GM18505 (cell line): ENCODE measurements around the gene WFIKKN1.

Experiments used
- ATAC-seq: cut with Tn5 transposase; IDR thresholded peaks from one replicate; pipeline ENCODE4 v1.9.1; 2021; ENCODE audit not compliant: unreplicated experiment
- POLR2A ChIP-seq: IDR thresholded peaks from 4 replicates; pipeline ENCODE4 v1.6.1; 2011; ENCODE audit warnings: borderline replicate concordance; ENCODE audit not compliant: insufficient read depth, insufficient read length; ENCODE audit errors: extremely low read depth

Gene WFIKKN1

GRCh38 chr16:632486-633335 is 1.9 kb downstream of the WFIKKN1 start:
- TF ChIP-seq POLR2A: peak; percentile 1
- ATAC-seq: no peak

GRCh38 chr16:633336-634050 is 2.7 kb downstream of the WFIKKN1 start:
- ATAC-seq: no peak
- TF ChIP-seq POLR2A: no peak

GRCh38 chr16:634051-634670 is 3.4 kb downstream of the WFIKKN1 start:
- no peak for TF ChIP-seq POLR2A
- no peak for ATAC-seq

GRCh38 chr16:634996-635395 is 4.2 kb downstream of the WFIKKN1 start:
- TF ChIP-seq POLR2A: no peak

GRCh38 chr16:635573-636205 is 4.9 kb downstream of the WFIKKN1 start:
- TF ChIP-seq POLR2A: no peak
- no peak for ATAC-seq

More at GRCh38 chr16:634996-635395, 4.2 kb downstream of the WFIKKN1 start:
- ATAC-seq: no peak

- peak; percentile 72 for TF ChIP-seq POLR2A
- ATAC-seq: peak; percentile 62
Measured at GRCh38 chr16:636206-637080, 5.7 kb downstream of the WFIKKN1 start, which contains the start of gene METTL26. Gene METTL26, minus strand, starts transcription at chr16:636305. Its CDS starts 15 bp downstream, at chr16:636290.

- no peak for ATAC-seq
- no peak for TF ChIP-seq POLR2A
Measured at GRCh38 chr16:637081-638018, 6.6 kb downstream of the WFIKKN1 start.

- no peak for TF ChIP-seq POLR2A
- ATAC-seq: no peak
Measured at GRCh38 chr16:638034-638543, 7.3 kb downstream of the WFIKKN1 start.

GRCh38 chr16:638836-639235 is 8.1 kb downstream of the WFIKKN1 start:
- TF ChIP-seq POLR2A: no peak
- ATAC-seq: no peak

GRCh38 chr16:640614-641013 is 9.8 kb downstream of the WFIKKN1 start:
- no peak for ATAC-seq

GRCh38 chr16:641326-642188 is 10.8 kb downstream of the WFIKKN1 start, which contains the start of gene MCRIP2:
Gene MCRIP2, plus strand, starts transcription at chr16:641828. Its CDS starts 164 bp downstream, at chr16:641992.
- ATAC-seq: peak; percentile 41

More at GRCh38 chr16:640614-641013, 9.8 kb downstream of the WFIKKN1 start:
- TF ChIP-seq POLR2A: no peak

More at GRCh38 chr16:641326-642188, 10.8 kb downstream of the WFIKKN1 start, which contains the start of gene MCRIP2:
- TF ChIP-seq POLR2A: peak; percentile 82
